ENCODE measurements around the gene GLOD4.

DNA sequence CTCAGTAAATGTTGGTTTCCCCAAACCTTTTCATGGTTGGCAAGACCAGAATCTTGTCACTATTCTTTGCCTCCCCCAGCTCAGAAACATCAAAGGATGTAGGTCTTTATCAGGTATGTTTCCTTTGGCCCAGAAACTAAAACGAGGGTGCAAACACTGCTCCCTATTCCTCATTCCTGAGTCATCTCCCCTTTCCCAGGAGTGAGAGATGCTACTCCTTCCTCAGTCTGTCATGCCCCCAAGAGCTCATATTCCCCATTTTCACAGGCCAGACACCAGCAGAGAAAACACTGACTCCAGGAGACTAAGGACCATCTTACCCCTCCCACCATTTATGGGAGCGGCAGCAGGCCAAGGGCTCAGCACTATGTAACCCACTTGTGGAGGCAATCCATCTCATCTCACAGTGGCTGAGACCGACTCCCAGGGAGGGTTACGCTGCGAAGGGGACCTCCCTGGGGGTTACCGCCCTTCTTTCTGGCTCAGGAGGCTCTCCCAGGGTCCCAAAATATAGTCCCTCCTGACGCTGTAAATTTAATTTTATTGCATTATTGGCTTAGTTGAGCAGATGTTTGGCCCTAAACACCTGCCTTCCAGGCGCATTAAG is 31.5 kb downstream of the GLOD4 start:
- no peak for TF ChIP-seq POLR2A (IDR thresholded peaks at IDR 0.05)
- TF ChIP-seq, protein P1, sequence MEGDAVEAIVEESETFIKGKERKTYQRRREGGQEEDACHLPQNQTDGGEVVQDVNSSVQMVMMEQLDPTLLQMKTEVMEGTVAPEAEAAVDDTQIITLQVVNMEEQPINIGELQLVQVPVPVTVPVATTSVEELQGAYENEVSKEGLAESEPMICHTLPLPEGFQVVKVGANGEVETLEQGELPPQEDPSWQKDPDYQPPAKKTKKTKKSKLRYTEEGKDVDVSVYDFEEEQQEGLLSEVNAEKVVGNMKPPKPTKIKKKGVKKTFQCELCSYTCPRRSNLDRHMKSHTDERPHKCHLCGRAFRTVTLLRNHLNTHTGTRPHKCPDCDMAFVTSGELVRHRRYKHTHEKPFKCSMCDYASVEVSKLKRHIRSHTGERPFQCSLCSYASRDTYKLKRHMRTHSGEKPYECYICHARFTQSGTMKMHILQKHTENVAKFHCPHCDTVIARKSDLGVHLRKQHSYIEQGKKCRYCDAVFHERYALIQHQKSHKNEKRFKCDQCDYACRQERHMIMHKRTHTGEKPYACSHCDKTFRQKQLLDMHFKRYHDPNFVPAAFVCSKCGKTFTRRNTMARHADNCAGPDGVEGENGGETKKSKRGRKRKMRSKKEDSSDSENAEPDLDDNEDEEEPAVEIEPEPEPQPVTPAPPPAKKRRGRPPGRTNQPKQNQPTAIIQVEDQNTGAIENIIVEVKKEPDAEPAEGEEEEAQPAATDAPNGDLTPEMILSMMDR (IDR thresholded peaks at IDR 0.05) = no peak

Data from tibial nerve (tissue), 3 donors.